Neural crest cell (in vitro differentiated cells): ENCODE measurements around the gene NR1H4. TPM values are rescaled to one million over a fixed set of nuclear protein-coding genes. Genes with fewer than 3 reads are reported as not detected.
"Not testable (repeated sequence)": the region's sequence is repeated elsewhere in the genome, so short reads cannot be mapped to it uniquely, and the experiment has no call there.

Source experiments
- DNase-seq: peaks from one replicate; pipeline ENCODE4 v3.0.0; 2021; ENCODE audit warnings: low read depth, mixed read lengths, low spot score
- H3K27ac Mint-ChIP-seq: one replicate; pipeline ENCODE4 v1.8.0; 2021; ENCODE audit warnings: mild to moderate bottlenecking, mixed read lengths; ENCODE audit not compliant: unreplicated experiment
- H3K27me3 Mint-ChIP-seq: 2 replicates; pipeline ENCODE4 v1.8.0; 2021; ENCODE audit warnings: low read depth, mild to moderate bottlenecking, mixed read lengths
- H3K36me3 Mint-ChIP-seq: 2 replicates; pipeline ENCODE4 v1.8.0; 2021; ENCODE audit warnings: low read depth, mild to moderate bottlenecking, mixed read lengths
- H3K4me1 Mint-ChIP-seq: 2 replicates; pipeline ENCODE4 v1.8.0; 2021; ENCODE audit warnings: mixed read lengths
- H3K4me3 Mint-ChIP-seq: one replicate; pipeline ENCODE4 v1.8.0; 2021; ENCODE audit warnings: mild to moderate bottlenecking, mixed read lengths
- H3K9me3 Mint-ChIP-seq: 2 replicates; pipeline ENCODE4 v1.8.0; 2021; ENCODE audit warnings: mixed read lengths
- CTCF ChIP-seq: fragments of 200-600 bp; sonication (generic); conservative IDR thresholded peaks from 2 replicates; pipeline ENCODE4 v1.5.0; 2021; ENCODE audit warnings: antibody characterized with exemption, mild to moderate bottlenecking
- total RNA-seq: library from RNA; stranded (reverse); gene quantifications from 2 replicates; pipeline ENCODE4 v1.2.1, GENCODE V29; 2021

The NR1H4 gene
- total RNA-seq, 1 donor from 2014 or later: not detected

GRCh38 chr12:100554608-100555077 lies 81.0 kb downstream of the NR1H4 start:
- Mint-ChIP-seq H3K27ac (no peak overlapping the region), H3K36me3 (no peaks in the 10 kb centered on the region), H3K27me3 (no peaks in the 10 kb centered on the region), H3K4me1 (peaks cover 10% of the 10 kb centered on the region), H3K9me3 (no peaks in the 10 kb centered on the region), H3K4me3 (no peak overlapping the region)
- DNase-seq: peak; percentile 50
- TF ChIP-seq CTCF: peak; percentile 97

GRCh38 chr12:100555722-100556121 lies 82.1 kb downstream of the NR1H4 start:
- DNase-seq: no peak
- H3K9me3 Mint-ChIP-seq: no peaks in the 10 kb centered on the region
- H3K4me1 Mint-ChIP-seq: peaks cover 10% of the 10 kb centered on the region
- no peak overlapping the region for H3K4me3 Mint-ChIP-seq
- no peaks in the 10 kb centered on the region for H3K27me3 Mint-ChIP-seq
- H3K36me3 Mint-ChIP-seq: no peaks in the 10 kb centered on the region
- H3K27ac Mint-ChIP-seq: no peak overlapping the region
- TF ChIP-seq CTCF: no peak

GRCh38 chr12:100557357-100557756 lies 83.7 kb downstream of the NR1H4 start:
- peaks cover 10% of the 10 kb centered on the region for H3K4me1 Mint-ChIP-seq
- no peaks in the 10 kb centered on the region for H3K36me3 Mint-ChIP-seq
- no peak overlapping the region for H3K4me3 Mint-ChIP-seq
- DNase-seq: no peak
- TF ChIP-seq CTCF: no peak
- no peak overlapping the region for H3K27ac Mint-ChIP-seq
- H3K9me3 Mint-ChIP-seq: no peaks in the 10 kb centered on the region
- no peaks in the 10 kb centered on the region for H3K27me3 Mint-ChIP-seq

- H3K36me3 Mint-ChIP-seq, H3K4me3 Mint-ChIP-seq, H3K27ac Mint-ChIP-seq: not testable (repeated sequence)
These were observed 85.6 kb downstream of the NR1H4 start for GRCh38 chr12:100559261-100559660.

GRCh38 chr12:100564090-100564489 lies 90.4 kb downstream of the NR1H4 start:
- no peak for DNase-seq
- Mint-ChIP-seq H3K36me3 (no peaks in the 10 kb centered on the region), H3K9me3 (no peaks in the 10 kb centered on the region), H3K4me3 (no peak overlapping the region), H3K4me1 (peaks cover 13% of the 10 kb centered on the region), H3K27me3 (no peaks in the 10 kb centered on the region), H3K27ac (no peak overlapping the region)
- TF ChIP-seq CTCF: no peak

More at GRCh38 chr12:100559261-100559660, 85.6 kb downstream of the NR1H4 start:
- H3K27me3 Mint-ChIP-seq, H3K9me3 Mint-ChIP-seq, DNase-seq: not testable (repeated sequence)
- H3K4me1 Mint-ChIP-seq: peaks cover 21% of the 10 kb centered on the region

- no peaks in the 10 kb centered on the region for H3K27me3 Mint-ChIP-seq
- no peaks in the 10 kb centered on the region for H3K36me3 Mint-ChIP-seq
- no peak for TF ChIP-seq CTCF
- no peak overlapping the region for H3K27ac Mint-ChIP-seq
- DNase-seq: no peak
- H3K4me3 Mint-ChIP-seq: no peak overlapping the region
- H3K9me3 Mint-ChIP-seq: no peaks in the 10 kb centered on the region
- H3K4me1 Mint-ChIP-seq: peaks cover 13% of the 10 kb centered on the region
These were observed 91.3 kb downstream of the NR1H4 start for GRCh38 chr12:100564905-100565467.
